T-cell (primary cell): ENCODE measurements around the gene FTHL17. TPM values are rescaled to one million over a fixed set of nuclear protein-coding genes. Genes with fewer than 3 reads are reported as not detected.

ENCODE experiments used
- ATAC-seq, 4 experiments: fragments of 200-7000 bp in 3 of 4; fragments of 150-1000 bp in 1 of 4; cut with Tn5 transposase; replicated peaks in 1 of 4; 1 replicate in 3 of 4; 2 replicates in 1 of 4; pipeline ENCODE4 v1.10.0; 2021; ENCODE audit warnings: moderate library complexity in 3 of 4, mild to moderate bottlenecking in 2 of 4, moderate number of reproducible peaks in 1 of 4
- CTCF ChIA-PET, 2 donors: fragments of 300-600 bp; sonication (Branson Sonifier 250); formaldehyde crosslinking; loops; one replicate each; lab custom pipeline; 2022; ENCODE audit warnings: antibody characterized with exemption in 2 of 2; lab: Charles Lee
- POLR2A ChIA-PET, 2 donors: fragments of 300-600 bp; sonication (Branson Sonifier 250); formaldehyde crosslinking; loops; one replicate each; lab custom pipeline; 2022; ENCODE audit warnings: antibody characterized with exemption in 2 of 2; lab: Charles Lee
- DNase-seq, 35 experiments: peaks; one replicate each; pipeline versions ENCODE4 v3.0.0 to v3.0.0-alpha.2; 2013 to 2023
- H3K27ac ChIP-seq: one replicate; pipeline ENCODE4 v1.5.1; 2013; ENCODE audit warnings: low read length
- H3K27me3 ChIP-seq, 2 experiments: replicated peaks in 1 of 2; 1 replicate in 1 of 2; 2 replicates in 1 of 2; pipeline versions ENCODE4 v1.6.1 to v1.7.0; 2013; ENCODE audit warnings: low read length in 1 of 2, mixed read lengths in 1 of 2; ENCODE audit not compliant: control insufficient read depth in 2 of 2, insufficient read depth in 2 of 2; ENCODE audit errors: extremely low read depth in 1 of 2
- H3K36me3 ChIP-seq, 2 donors: 1 replicate in 1 of 2; 2 replicates in 1 of 2; pipeline versions ENCODE4 v1.6.1 to v1.7.0; 2013; ENCODE audit warnings: low read length in 1 of 2; ENCODE audit not compliant: control insufficient read depth in 2 of 2, insufficient read depth in 1 of 2; ENCODE audit errors: extremely low read depth in 1 of 2
- H3K4me1 ChIP-seq, 2 experiments: 1 replicate in 1 of 2; 2 replicates in 1 of 2; pipeline versions ENCODE4 v1.6.1 to v1.7.0; 2013; ENCODE audit warnings: low read length in 2 of 2, mixed read lengths in 1 of 2; ENCODE audit not compliant: insufficient read depth in 2 of 2, control insufficient read depth in 1 of 2; ENCODE audit errors: extremely low read depth in 1 of 2
- H3K4me3 ChIP-seq, 2 donors: 1 replicate in 1 of 2; 2 replicates in 1 of 2; pipeline versions ENCODE4 v1.5.1 to v1.7.0; 2013; ENCODE audit warnings: mild to moderate bottlenecking in 2 of 2, low read length in 1 of 2, moderate library complexity in 1 of 2; ENCODE audit not compliant: control insufficient read depth in 1 of 2; ENCODE audit errors: extremely low read depth in 1 of 2
- H3K9me3 ChIP-seq: 2 replicates; pipeline ENCODE4 v1.7.0; 2013
- H3K27ac Mint-ChIP-seq, 2 donors: one replicate each; pipeline ENCODE4 v1.8.0; 2020 to 2021; ENCODE audit warnings: mild to moderate bottlenecking in 2 of 2, mixed read lengths in 2 of 2
- H3K27me3 Mint-ChIP-seq, 2 donors: one replicate each; pipeline ENCODE4 v1.8.0; 2021 to 2022; ENCODE audit warnings: mixed read lengths in 2 of 2
- H3K36me3 Mint-ChIP-seq: one replicate; pipeline ENCODE4 v1.8.0; 2021; ENCODE audit warnings: mixed read lengths
- H3K4me1 Mint-ChIP-seq, 3 donors: one replicate each; pipeline ENCODE4 v1.8.0; 2020 to 2022; ENCODE audit warnings: mixed read lengths in 3 of 3, mild to moderate bottlenecking in 1 of 3
- H3K4me3 Mint-ChIP-seq, 3 donors: one replicate each; pipeline ENCODE4 v1.8.0; 2020 to 2022; ENCODE audit warnings: mild to moderate bottlenecking in 3 of 3, mixed read lengths in 3 of 3, moderate library complexity in 3 of 3
- H3K9me3 Mint-ChIP-seq, 3 donors: one replicate each; pipeline ENCODE4 v1.8.0; 2020 to 2022; ENCODE audit warnings: mixed read lengths in 3 of 3
- WGBS: methylation state at CpG from one replicate; pipeline ENCODE4 v1.1.5; 2013; ENCODE audit warnings: missing lambda C conversion rate; ENCODE audit not compliant: insufficient coverage; 5-methylcytosine and 5-hydroxymethylcytosine counted together
- total RNA-seq, 35 experiments: library from RNA in 6 of 35; stranded (reverse) in 6 of 35; fragments of 120-200 nt in 1 of 35; gene quantifications; one replicate each; pipeline versions ENCODE4 v1.2.1 to v1.2.4 and lab custom pipeline; 2013 to 2026

FTHL17 gene
- not detected for total RNA-seq
- total RNA-seq (2013) = not detected
- total RNA-seq (lab: John Stamatoyannopoulos, UW) = 0 reads per million in 29 experiments

DNA sequence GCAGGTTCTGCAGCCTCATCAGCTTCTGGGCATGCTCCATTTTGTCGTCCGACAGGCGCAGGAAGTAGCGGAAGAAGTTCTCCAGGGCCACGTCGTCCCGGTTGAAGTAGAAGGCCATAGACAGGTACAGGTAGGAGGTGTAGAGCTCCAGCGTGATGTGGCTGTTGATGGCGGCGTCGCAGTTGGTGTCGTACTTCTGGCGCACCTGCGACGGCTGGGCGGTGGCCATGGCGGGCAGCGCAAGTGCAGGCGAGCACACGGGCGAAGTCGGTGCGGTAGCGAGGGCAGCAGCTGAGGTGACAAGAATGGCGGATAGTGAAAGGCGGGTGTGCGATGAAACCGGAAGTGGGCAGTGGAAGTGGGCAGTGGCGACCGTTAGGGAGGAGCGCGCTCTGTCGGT, at the start of gene FTHL17:
Gene FTHL17 (minus strand): TSS at position 317 of the 400 bp plus-strand sequence. CDS start 88 bp downstream, at position 229.
- Mint-ChIP-seq H3K9me3 (peaks cover 3 to 7% (median 5%) of the 10 kb centered on the region in 3 donors), H3K4me1 (peaks cover 0 to 12% (median 0%) of the 10 kb centered on the region in 3 donors), H3K4me3 (no peak within 1 kb of the TSS), H3K27ac (no peak within 1 kb of the TSS), H3K27me3 (peaks cover 0 to 10% of the 10 kb centered on the region in 2 donors), H3K36me3 (no peaks in the 10 kb centered on the region)
- Histone ChIP-seq H3K4me1 (no peaks in the 10 kb centered on the region), H3K9me3 (no peaks in the 10 kb centered on the region), H3K4me3 (no peak within 1 kb of the TSS), H3K27me3 (no peaks in the 10 kb centered on the region), H3K36me3 (no peaks in the 10 kb centered on the region), H3K27ac (no peak within 1 kb of the TSS)
- DNase-seq (no peak), ATAC-seq (no peak)
- 96% methylated on average over 7 of the region's 33 CpGs for WGBS
- CTCF ChIA-PET = no interaction called here
- POLR2A ChIA-PET = no interaction called here

DNA sequence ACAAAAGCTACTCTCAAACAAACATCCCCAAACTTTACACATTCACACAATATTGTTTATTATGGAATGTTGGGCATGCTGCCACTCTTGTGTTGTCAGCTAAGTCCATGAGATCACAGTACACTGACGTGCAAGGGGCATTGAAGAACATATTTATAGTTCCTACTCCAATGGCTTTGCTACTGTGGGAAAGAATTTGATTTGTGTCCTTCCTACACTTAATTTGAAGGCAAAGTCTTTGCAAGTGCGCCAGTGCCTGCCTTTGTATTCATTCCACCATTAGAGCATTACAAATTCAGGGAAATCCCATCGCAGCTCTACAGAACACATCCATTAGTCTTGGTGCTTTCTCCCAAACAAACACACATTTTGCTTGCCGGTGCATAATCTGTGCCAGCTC, 45.4 kb upstream of the FTHL17 start:
- Histone ChIP-seq H3K27ac (no peak overlapping the region), H3K27me3 (no peaks in the 10 kb centered on the region), H3K4me3 (no peak overlapping the region), H3K4me1 (no peaks in the 10 kb centered on the region), H3K9me3 (no peaks in the 10 kb centered on the region), H3K36me3 (no peaks in the 10 kb centered on the region)
- ATAC-seq = no peak
- ChIA-PET CTCF (no interaction called here), POLR2A (no interaction called here)
- WGBS = no CpG with 5 or more reads among the region's 4 CpGs
- H3K36me3 Mint-ChIP-seq = no peaks in the 10 kb centered on the region
- H3K4me1 Mint-ChIP-seq = no peaks in the 10 kb centered on the region
- no peak for DNase-seq
- peaks cover 0 to 9% of the 10 kb centered on the region in 2 donors for H3K27me3 Mint-ChIP-seq
- H3K27ac Mint-ChIP-seq = no peak overlapping the region
- H3K4me3 Mint-ChIP-seq = no peak overlapping the region
- no peaks in the 10 kb centered on the region for H3K9me3 Mint-ChIP-seq

DNA sequence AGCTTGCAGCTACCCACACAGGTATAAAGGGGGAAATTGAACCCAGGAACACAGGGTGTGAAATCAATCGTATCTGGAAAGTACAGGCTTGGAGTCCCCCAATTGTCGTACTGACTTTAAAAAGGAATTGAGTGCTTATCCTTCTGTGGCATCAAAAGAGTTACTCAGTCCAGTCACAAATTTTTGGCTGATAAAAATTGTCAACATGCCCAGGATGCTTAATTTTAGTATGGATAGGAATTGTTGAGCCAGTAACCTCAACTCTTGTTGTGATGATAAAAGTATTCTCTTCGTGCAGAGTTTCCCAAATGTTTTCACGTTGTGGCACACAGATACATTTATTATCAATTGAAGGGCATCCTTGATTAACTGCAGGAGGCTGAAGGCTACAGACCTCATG, 43.6 kb upstream of the FTHL17 start:
- POLR2A ChIA-PET = no interaction called here
- H3K27me3 ChIP-seq = no peaks in the 10 kb centered on the region
- CTCF ChIA-PET = no interaction called here
- no peaks in the 10 kb centered on the region for H3K9me3 ChIP-seq
- no CpG with 5 or more reads among the region's 4 CpGs for WGBS
- no peaks in the 10 kb centered on the region for H3K4me1 ChIP-seq
- no peak for ATAC-seq
- no peak overlapping the region for H3K4me3 ChIP-seq
- Mint-ChIP-seq H3K27me3 (peaks cover 0 to 18% of the 10 kb centered on the region in 2 donors), H3K4me3 (no peak overlapping the region), H3K9me3 (no peaks in the 10 kb centered on the region), H3K27ac (no peak overlapping the region), H3K36me3 (no peaks in the 10 kb centered on the region), H3K4me1 (no peaks in the 10 kb centered on the region)
- no peak for DNase-seq
- no peaks in the 10 kb centered on the region for H3K36me3 ChIP-seq
- no peak overlapping the region for H3K27ac ChIP-seq

DNA sequence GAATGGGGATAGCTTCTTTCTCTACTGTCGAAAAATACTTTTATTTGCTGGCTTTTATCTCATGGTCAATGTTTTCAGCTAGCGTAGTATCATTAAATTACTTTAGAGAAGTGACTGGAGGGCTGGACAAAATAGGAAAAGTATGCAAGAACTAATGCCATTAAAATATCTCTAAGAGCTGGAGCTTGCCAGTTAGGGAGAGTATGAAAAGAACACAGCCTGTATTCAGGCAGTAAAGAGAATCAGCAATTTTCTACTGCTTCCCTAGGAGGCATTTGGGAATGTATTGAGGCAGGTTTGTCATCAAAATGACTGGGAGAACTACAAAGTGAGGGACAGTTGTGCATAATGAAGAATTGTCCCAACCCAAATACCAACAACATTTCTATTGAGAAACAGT, 43.0 kb upstream of the FTHL17 start:
- CTCF ChIA-PET = no interaction called here
- no peaks in the 10 kb centered on the region for H3K27me3 ChIP-seq
- POLR2A ChIA-PET = interaction anchor here in 1 of 2 donors (0.7 kb wide), 1 partner anchor 35 kb away, joined by 3 read pairs; no protein-coding TSS in a partner anchor
- DNase-seq (no peak), ATAC-seq (no peak)
- Mint-ChIP-seq H3K4me3 (no peak overlapping the region), H3K4me1 (no peaks in the 10 kb centered on the region), H3K27ac (no peak overlapping the region), H3K27me3 (peaks cover 0 to 18% of the 10 kb centered on the region in 2 donors), H3K9me3 (no peaks in the 10 kb centered on the region), H3K36me3 (no peaks in the 10 kb centered on the region)
- H3K36me3 ChIP-seq = no peaks in the 10 kb centered on the region
- H3K27ac ChIP-seq = no peak overlapping the region
- WGBS = no CpG with 5 or more reads among the region's 2 CpGs
- H3K9me3 ChIP-seq = no peaks in the 10 kb centered on the region
- no peaks in the 10 kb centered on the region for H3K4me1 ChIP-seq
- H3K4me3 ChIP-seq = no peak overlapping the region

DNA sequence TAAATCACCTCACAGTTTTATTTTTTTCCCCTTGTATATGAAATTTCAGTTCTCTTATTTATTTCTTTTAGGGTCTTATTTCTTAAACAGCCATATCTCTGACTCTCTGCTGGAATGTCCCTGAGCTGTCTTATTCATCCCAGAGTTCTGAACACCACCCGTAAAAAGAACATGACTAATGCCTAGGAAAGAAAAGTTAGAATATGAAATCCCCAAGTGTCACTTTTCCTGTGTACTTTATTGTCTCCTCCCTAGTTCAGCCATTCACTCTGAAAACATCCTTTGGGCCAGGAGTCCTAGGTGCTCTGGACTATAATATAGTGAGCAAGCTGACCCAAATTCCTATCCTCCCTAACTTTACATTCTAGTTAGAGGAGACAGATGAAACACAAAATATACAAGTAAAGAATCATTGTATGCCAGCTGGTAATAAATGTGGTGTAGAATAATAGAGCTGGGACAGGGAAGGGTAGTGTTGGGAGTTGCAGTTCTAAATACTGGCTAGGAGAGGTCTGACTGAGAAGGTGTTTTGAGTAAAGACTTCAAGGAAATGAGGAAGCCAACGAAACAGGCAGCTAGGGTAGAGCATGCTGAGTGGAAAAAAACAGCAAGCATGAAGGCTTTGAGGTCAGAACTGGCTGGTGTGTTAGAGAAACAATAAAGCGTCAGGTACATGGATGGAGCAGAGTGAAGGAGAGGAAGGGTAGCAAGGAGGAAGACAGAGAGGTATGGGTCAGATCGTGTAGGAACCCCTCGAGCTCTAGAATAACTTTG, 40.6 kb upstream of the FTHL17 start:
- no peak overlapping the region for H3K27ac ChIP-seq
- WGBS = 4% methylated on average over 2 of the region's 5 CpGs
- Mint-ChIP-seq H3K9me3 (no peaks in the 10 kb centered on the region), H3K27me3 (peaks cover 0 to 18% of the 10 kb centered on the region in 2 donors), H3K4me3 (no peak overlapping the region), H3K4me1 (no peaks in the 10 kb centered on the region), H3K36me3 (no peaks in the 10 kb centered on the region), H3K27ac (no peak overlapping the region)
- no peaks in the 10 kb centered on the region for H3K36me3 ChIP-seq
- POLR2A ChIA-PET = no interaction called here
- no peak overlapping the region for H3K4me3 ChIP-seq
- ATAC-seq = no peak
- DNase-seq = no peak
- H3K27me3 ChIP-seq = no peaks in the 10 kb centered on the region
- H3K4me1 ChIP-seq = no peaks in the 10 kb centered on the region
- no peaks in the 10 kb centered on the region for H3K9me3 ChIP-seq
- CTCF ChIA-PET = interaction anchor here (0.5 kb wide), 2 partner anchors 9 to 244 kb away, joined by 3 to 4 read pairs; no protein-coding TSS in a partner anchor

DNA sequence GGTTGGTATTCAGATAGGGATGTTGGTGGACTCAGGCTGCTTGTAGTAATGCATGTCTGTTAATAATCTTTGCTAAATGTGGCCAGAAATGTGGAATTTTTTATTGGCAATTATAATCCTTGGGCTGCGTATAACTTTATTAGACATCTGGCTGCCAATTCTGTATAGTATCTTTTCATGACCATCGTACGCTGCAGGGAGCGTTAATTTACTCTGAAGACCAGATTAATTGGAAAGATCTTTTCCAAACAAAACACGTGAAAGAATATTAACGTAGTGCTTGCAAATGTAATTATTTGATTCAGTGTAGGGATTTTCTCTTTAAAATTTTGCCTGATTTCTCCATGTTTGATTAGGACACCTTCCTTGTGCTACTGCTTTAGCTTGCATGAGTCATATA, 38.8 kb upstream of the FTHL17 start:
- Histone ChIP-seq H3K27ac (no peak overlapping the region), H3K9me3 (no peaks in the 10 kb centered on the region), H3K27me3 (no peaks in the 10 kb centered on the region), H3K36me3 (no peaks in the 10 kb centered on the region), H3K4me1 (no peaks in the 10 kb centered on the region), H3K4me3 (no peak overlapping the region)
- Mint-ChIP-seq H3K4me1 (no peaks in the 10 kb centered on the region), H3K4me3 (no peak overlapping the region), H3K9me3 (no peaks in the 10 kb centered on the region), H3K36me3 (no peaks in the 10 kb centered on the region), H3K27me3 (peaks cover 0 to 18% of the 10 kb centered on the region in 2 donors), H3K27ac (no peak overlapping the region)
- ChIA-PET CTCF (no interaction called here), POLR2A (no interaction called here)
- no peak for ATAC-seq
- no peak for DNase-seq
- WGBS = no CpG with 5 or more reads among the region's 6 CpGs
